Measurements from ENCODE around the gene CDKN2D.

- TF ChIP-seq EZH2 (IDR thresholded peaks at IDR 0.05; ENCODE audit: insufficient read depth, poor library complexity, severe bottlenecking), result no peak
- TF ChIP-seq EZH2phosphoT487 (IDR thresholded peaks at IDR 0.05; ENCODE audit: insufficient read depth, low read depth), result no peak
Measured at GRCh38 chr19:10602330-10603083, 33.7 kb upstream of the CDKN2D start.
